Measurements from ENCODE around the gene PATL1.

The PATL1 gene

DNA sequence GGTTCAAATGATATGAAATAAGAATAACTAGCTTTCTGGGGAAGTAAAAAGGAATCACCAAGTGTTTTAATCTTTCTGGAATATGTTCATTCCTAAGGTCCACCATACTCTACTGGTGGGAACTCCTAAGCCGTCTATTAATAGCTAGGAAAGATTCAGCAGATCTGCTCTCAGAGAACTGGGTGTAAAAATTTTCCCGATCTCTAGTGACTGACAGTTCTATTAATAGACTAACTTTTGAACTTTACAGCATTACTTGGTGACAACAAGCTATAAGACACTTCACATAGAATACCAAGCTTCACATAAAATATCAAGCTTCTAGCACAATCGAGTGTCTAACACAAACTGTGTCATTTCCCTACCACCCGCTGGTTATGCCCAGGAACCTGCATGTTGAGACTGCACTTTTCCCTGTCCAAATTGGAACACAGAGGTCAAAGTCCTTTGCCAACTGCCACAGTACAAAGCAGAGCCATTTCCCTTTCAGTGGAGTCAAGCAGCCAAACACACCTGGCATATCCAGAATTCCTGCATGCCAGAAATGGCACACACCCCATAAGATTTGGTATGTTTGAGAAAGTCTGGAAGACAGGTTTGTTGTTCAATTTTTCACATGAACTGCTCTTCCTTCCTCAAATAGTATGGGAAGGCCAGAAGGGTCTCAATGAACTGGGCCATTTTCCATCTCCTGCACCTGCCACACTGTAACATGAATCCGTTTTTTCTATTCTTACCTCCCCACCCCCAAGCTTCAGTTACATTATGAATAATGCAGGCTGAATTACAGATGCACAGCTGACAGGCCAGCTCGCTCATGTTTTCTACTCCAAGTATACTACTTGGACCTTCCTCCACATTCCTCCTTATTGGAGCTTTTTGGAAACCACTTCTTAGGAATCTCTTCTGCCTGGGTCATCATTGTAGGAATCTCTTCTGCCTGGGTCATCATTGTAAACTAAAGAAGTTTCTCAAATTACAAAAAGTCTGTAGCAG lies 57.0 kb downstream of the PATL1 start:
- DNase-seq = peak; percentile 81

DNA sequence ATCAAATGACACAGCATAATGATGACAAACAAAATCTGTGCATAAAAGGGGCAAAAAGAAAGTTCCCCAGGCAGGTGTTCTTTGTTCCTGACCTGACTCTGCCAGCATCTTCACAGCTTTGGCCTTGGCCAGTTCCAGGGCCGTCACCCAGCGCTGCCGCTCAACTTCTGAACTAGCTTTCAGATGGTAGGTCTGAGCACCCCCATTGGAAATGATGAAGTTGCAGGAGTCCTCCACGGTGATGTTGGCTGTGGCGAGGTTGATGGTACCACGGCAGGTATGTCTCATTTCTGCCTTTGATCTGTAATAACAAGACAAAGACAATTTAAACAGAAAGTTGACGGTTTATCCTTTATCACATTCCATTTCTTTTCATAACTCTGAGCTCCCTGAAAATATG lies 58.5 kb downstream of the PATL1 start:
- DNase-seq = no peak

DNA sequence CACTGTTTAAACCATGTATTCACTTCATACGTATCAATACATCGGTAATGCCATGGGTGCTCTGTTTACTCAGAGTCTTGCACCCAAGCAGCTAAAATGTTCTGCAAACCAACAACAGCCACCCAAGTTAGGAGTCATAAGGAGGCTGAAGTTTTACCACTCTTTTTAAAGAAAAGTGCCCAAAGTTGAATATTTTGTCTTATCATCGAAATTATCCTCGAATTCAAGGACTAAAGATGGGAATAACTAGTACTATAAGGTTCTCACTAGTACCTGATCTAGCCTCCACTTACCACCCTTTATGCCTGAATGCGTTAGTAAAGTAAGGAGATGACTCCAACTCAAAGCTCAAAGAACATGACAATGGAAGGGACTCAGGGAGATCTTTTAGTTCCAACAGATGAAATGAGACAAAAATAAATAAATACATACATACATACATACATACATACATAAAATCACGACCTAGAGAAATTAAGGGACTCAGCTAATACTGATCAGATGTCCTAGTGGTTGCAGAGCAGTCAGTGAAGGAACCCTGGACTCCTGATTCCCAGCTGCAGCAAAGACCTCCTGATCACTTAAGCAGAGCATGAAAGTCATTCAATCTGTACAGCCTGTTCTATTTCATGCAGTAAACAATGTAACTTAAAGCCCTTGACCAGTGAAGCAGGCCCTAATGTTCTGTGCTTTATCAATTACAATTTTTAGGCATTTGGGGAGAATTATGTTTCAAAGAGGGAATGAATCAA lies 61.0 kb downstream of the PATL1 start:
- no peak for DNase-seq

DNA sequence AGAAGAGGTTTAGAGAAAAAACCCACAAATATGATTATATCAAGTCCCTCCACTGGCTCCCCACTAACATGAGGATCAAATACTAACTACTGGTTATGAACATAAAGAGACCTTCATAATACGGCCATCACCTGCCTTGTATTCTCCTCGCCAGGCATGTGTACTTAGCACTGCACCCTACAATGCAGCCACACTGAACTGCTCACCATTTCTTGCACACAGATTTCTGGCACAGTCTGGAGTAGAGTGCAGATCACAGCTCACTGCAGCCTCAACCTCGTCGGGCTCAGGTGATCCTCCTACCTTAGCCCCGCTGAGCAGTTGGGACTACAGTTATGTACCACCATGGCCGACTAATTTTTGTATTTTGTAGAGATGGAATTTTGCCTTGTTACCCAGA lies 66.4 kb downstream of the PATL1 start:
- no peak for DNase-seq

DNA sequence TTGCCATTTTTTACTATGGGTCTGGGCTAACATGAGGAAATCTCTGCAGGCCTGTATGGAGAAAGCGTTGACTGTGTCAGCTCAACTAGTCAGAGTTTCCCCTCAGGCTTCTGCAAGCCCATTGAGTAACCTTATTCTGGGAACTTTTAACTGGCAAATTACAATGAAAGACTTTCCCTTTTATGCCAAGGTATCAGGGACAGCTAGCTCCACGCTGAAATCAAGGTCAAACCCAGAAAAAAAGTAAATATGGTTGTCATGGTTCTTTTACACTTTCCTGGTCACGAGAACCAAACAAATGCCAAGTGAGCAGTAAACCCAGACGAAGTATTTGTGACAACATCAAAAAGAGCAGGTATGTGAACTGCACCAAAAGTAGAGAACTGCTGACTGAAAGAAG lies 67.0 kb downstream of the PATL1 start:
- DNase-seq = no peak

DNA sequence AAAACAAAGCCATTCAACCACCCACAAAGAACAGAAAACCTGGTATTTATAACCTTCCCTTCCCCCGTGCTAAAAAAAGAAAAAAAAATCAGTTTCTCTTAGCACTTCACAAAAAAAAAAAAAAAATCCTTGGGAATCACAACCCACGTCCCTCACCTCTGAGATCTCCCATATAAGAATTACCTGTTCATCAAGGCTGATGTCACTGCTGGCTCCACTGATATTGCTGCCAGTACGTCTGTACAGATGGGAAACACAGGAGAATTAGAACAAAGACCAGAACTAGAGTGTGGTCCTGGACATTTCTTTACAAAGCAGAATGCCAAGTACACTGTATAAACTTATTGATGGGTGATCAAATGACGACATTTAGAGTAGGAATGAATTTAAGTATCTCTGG lies 68.2 kb downstream of the PATL1 start:
- no peak for DNase-seq

DNA sequence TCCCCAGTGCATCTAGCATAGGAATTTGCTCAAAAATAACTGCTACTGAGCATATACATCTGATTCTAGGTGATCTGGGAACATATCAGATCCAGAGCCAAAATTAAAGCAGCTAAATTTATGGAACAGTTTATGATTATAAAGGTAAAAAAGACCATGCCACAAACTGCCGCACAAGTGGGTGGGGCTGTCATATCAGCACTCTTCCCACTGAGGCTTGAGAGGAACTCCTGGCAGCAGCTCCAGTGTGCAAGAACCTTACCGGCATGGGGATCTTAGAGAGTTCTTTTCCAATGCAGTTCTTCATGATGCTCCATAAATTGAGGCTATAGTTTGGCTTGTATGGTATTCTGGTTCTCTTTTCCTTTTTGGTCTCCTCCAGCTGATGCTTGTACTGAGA lies 68.6 kb downstream of the PATL1 start:
- no peak for DNase-seq

DNA sequence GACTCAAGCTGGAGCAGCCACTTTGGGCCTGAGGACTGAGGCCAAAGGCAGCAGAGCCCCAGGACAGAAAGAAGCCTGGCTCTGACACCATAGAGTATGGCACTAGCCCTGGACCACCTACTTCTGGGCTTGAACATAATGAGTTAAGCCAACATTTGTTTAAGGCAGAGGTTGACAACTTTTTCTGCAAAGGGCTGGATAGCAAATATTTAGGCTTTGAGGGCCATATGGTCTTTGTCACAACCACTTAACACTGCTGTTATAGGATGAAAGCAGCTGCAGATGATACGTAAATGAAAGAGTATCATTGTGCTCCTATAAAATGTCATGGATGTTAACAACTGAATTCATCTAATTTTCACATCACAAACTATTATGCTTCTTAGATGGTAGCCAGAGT lies 69.9 kb downstream of the PATL1 start:
- no peak for DNase-seq

Measured in NCI-H2171 (cell line).